GM12801 (cell line): ENCODE measurements around the gene TBC1D10A.

ENCODE experiments used
- CTCF ChIP-seq: IDR thresholded peaks from one replicate; pipeline ENCODE4 v1.5.1; 2011; ENCODE audit warnings: control low read depth; ENCODE audit not compliant: insufficient read length; ENCODE audit errors: extremely low read depth

The TBC1D10A gene

DNA sequence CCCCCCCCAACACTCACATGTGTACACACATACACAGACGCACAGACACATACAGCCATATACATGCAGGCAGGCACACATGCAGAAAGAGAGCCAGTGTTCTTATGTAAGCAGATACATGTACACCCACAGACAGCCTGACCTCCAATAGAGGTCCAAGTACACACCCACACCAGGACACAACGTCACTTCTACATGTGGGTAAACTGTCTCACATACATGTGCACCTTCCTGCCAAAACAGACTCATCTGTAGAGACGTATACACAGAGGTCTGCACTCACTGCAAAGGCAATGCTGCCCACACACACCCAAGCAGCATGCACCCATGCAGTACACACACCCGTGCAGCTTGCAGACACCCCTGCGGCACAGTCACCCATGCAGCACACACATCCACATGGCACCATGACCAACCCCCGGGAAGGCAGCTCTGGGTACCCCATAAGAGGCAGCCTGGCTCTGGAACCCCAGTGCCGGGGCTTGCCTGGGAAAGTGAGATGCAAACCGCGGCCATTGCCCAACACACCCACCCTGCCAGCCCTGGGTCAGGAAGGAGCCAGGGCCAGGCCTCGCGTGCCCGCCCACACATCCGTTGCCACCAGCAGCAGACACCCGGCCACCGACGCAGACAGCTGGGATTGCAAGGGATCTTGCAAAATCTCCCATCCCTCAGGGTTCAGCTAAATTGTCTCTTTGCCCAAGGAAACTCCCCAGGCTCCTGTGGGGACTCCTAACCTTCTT lies 47.5 kb downstream of the TBC1D10A start:
- TF ChIP-seq CTCF, result no peak

DNA sequence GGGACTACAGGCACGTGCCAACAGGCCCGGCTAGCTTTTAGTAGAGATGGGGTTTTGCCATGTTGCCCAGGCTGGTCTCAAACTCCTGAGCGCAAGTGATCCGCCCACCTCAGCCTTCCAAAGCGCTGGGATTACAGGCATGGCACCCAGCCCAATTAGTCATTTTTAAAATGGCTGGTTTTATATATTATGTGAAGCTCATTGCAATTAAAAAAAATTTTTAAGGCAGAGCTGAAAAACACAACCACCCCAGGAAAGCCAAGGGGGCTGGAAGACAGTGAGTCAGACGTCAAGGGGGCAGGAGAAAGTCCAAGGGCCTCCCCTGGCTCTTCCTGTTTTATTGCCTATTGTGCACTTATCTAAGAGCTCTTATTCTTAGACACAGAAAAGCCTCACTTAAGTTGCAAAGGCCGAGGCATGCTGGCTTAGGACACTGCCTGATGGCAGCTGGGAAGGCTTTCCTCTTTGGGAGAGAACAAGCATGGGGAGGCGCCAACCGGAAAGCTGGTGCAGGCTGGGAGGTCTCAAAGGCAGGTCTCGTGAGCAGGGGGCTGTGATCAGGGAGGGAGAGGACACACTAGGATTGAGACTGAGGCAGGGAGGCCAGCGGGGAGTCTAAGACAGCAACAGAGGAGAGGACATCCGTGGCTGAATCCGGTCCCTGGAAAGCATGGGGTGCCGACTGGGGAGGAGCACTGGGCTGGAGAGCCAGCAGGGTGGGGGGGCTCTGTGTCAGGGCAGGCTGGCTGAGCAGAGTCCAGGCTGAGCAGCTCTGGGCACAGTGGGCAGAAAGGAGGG lies 49.0 kb downstream of the TBC1D10A start:
- no peak for TF ChIP-seq CTCF

GRCh38 chr22:30276039-30276438 lies 50.7 kb downstream of the TBC1D10A start:
- no peak for TF ChIP-seq CTCF

- TF ChIP-seq CTCF, result no peak
Measured at GRCh38 chr22:30275625-30276024, 51.1 kb downstream of the TBC1D10A start.

- no peak for TF ChIP-seq CTCF
Measured at GRCh38 chr22:30274437-30274812, 52.3 kb downstream of the TBC1D10A start.

- no peak for TF ChIP-seq CTCF
Measured at GRCh38 chr22:30273711-30274436, 52.9 kb downstream of the TBC1D10A start.
